ENCODE data around the gene MCTP1.

DNA sequence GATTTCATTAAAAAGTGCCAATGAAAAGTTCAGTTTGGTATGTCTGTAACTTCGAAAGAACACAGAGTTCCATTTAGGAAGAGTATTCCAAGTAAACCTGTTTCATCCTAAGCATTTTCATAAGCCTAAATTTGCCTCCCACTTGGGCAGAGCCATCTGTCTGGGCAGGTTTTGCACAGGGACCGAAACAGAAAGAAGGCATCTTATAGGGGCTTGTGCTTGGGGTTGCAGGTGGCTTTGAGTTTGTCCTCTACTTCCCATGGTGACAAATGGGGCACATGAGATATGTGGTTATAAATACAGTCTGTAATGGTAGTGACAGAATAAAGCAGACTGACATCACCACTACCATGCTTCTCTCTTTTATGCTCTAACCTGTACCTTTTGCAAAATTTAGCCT is 63.7 kb downstream of the MCTP1 start:
- TF ChIP-seq POLR2AphosphoS5 (IDR thresholded peaks at IDR 0.05; ENCODE audit: low read depth, low read length) = no peak
- TF ChIP-seq POLR2A (IDR thresholded peaks at IDR 0.05; ENCODE audit: low read depth, low read length) = no peak
- TF ChIP-seq TAF1 (IDR thresholded peaks at IDR 0.05; ENCODE audit: borderline replicate concordance, low read depth, low read length) = no peak
